Heart right ventricle (tissue), 16 donors: ENCODE measurements around the gene SFSWAP. TPM values are rescaled to one million over a fixed set of nuclear protein-coding genes. Genes with fewer than 3 reads are reported as not detected.
A peak's percentile ranks its signal among the peaks of the same experiment; 100 is the strongest.

Experiments
- ATAC-seq, 8 donors: fragments of 200-7000 bp; cut with Tn5 transposase; one replicate each; pipeline ENCODE4 v1.9.1; 2020; ENCODE audit warnings: mild to moderate bottlenecking in 8 of 8, moderate library complexity in 8 of 8, moderate number of reproducible peaks in 1 of 8
- DNase-seq, 2 donors: peaks; one replicate each; pipeline ENCODE4 v3.0.0-alpha.2; 2020
- H3K27ac ChIP-seq, 10 donors: fragments of 200-600 bp; sonication (generic) in 2 of 10; one replicate each; pipeline versions ENCODE4 v1.5.0 to v1.8.0; 2020 to 2022; ENCODE audit warnings: mild to moderate bottlenecking in 3 of 10
- H3K27me3 ChIP-seq, 7 donors: fragments of 200-600 bp; one replicate each; pipeline ENCODE4 v1.8.0; 2021 to 2022; ENCODE audit warnings: mild to moderate bottlenecking in 2 of 7
- H3K36me3 ChIP-seq, 9 donors: fragments of 200-600 bp; sonication (generic) in 1 of 9; one replicate each; pipeline versions ENCODE4 v1.5.0 to v1.8.0; 2020 to 2022; ENCODE audit warnings: mild to moderate bottlenecking in 2 of 9
- H3K4me1 ChIP-seq, 9 donors: fragments of 200-600 bp; sonication (generic) in 1 of 9; one replicate each; pipeline versions ENCODE4 v1.5.0 to v1.8.0; 2020 to 2022; ENCODE audit warnings: mild to moderate bottlenecking in 4 of 9
- H3K4me3 ChIP-seq, 10 donors: fragments of 200-600 bp; sonication (generic) in 2 of 10; one replicate each; pipeline versions ENCODE4 v1.5.0 to v1.8.0; 2020 to 2022; ENCODE audit warnings: mild to moderate bottlenecking in 7 of 10, moderate library complexity in 2 of 10
- H3K9me3 ChIP-seq, 11 donors: fragments of 200-600 bp in 10 of 11; sonication (generic) in 2 of 11; one replicate each; pipeline versions ENCODE4 v1.5.0 to v1.8.0; 2013 to 2022; ENCODE audit warnings: mild to moderate bottlenecking in 2 of 11, control low read depth in 1 of 11, moderate library complexity in 1 of 11
- CTCF ChIP-seq, 9 donors: fragments of 200-600 bp; sonication (generic) in 2 of 9; IDR thresholded peaks; one replicate each; pipeline versions ENCODE4 v1.5.0 to v1.8.0; 2021 to 2022; ENCODE audit warnings: antibody characterized with exemption in 9 of 9, mild to moderate bottlenecking in 5 of 9, moderate library complexity in 1 of 9
- WGBS, 2 donors: extraction: QIAGEN DNeasy Blood & Tissue Kit; methylation state at CpG; one replicate each; pipeline ENCODE4 v1.1.7; 2013; ENCODE audit warnings: inconsistent platforms in 1 of 2; 5-methylcytosine and 5-hydroxymethylcytosine counted together
- intact Hi-C, 10 donors: fragments of 100-400 bp; cut with DNase I; formaldehyde crosslinking; loops; one replicate each; pipeline versions ENCODE4 v1.11.1 to v1.14.2; 2022
- polyA plus RNA-seq, 2 donors: library from polyadenylated mRNA; stranded (reverse); fragments of 200-250 nt; gene quantifications; one replicate each; pipeline ENCODE4 v1.2.3, GENCODE V29; 2013
- total RNA-seq, 10 donors: library from RNA; stranded (reverse); fragmentation: NEBNext Ultra II Directional in 3 of 10; extraction: Animal tissue kit (Norgen Biotek cat#: 25700) in 3 of 10; gene quantifications; one replicate each; pipeline versions ENCODE4 v1.2.1 to v1.2.4, GENCODE V29; 2021 to 2023
- donor health status: Arrhythmogenic right ventricular cardiomyopathy.
- donor health status: ischemic (EF 13 %, LVEDD 7.1; RV severe dilation, severe dysfunction).
- donor health status: healthy with polysubstance abuse.
- donor health status: DM: no; HTN: yes; CAD: no.
- donor health status: DM: no; HTN: no; CAD: no.
- donor health status: ischemic (EF 25% LVEDD 6.9; RV normal size, moderate dysfunction).
- donor health status: ischemic (EF 25% LVEDD 5.7; RV mildly dilated, moderate dysfunction).
- donor health status: healthy.
- donor health status: DM: yes; HTN: yes; CAD: no.
- donor health status: Ischemic cardiomyopathy.
- donor health status: ischemic (EF 35%, LVEDD 5.7; RV mildly dilated, moderate dysfunction).
- donor health status: nonischemic (EF 11% LVEDD 7.7; RV severe dilation, severe dysfunction).
- donor health status: DM: yes; HTN: yes; CAD: no.
- donor health status: PGD.
- donor health status: ischemic (EF 29% LVEDD 5.4; RV normal size, mild dysfunction).
- donor health status: nonischemic (EF 23%, LVEDD 6.1; RV moderate dilation, normal function).

Gene SFSWAP
- total and polyA plus RNA-seq, 12 donors, result 14.5 to 34.1 (median 19.6) TPM

DNA sequence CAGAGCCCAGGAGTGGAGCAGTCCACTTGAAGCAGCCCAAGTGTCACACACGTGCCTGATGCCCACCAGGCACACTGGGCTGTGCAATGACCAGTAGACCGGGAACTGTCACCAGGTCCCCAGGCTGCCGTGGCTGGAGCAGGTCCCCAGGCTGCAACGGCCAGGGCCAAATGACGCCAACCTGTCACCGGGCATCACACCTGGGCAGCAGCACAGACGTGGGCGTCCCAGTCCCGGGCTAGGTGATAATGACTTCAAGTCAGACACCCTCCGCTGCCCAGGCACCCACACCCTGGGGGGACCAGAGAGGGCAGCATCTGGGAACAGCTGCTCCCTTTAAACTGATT, 86.7 kb downstream of the SFSWAP start:
- no peak overlapping the region for H3K4me3 ChIP-seq
- DNase-seq, result no peak
- H3K9me3 ChIP-seq, result no peaks in the 10 kb centered on the region
- no peaks in the 10 kb centered on the region for H3K27me3 ChIP-seq
- H3K36me3 ChIP-seq, result peaks cover 0 to 93% (median 39%) of the 10 kb centered on the region in 9 donors
- no peaks in the 10 kb centered on the region for H3K4me1 ChIP-seq
- ATAC-seq, result peak in 1 of 8 donors; percentile 15
- H3K27ac ChIP-seq, result no peak overlapping the region
- TF ChIP-seq CTCF (IDR thresholded peaks at IDR 0.05), result no peak
- 85 to 89% methylated on average over 10 of the region's 10 CpGs for WGBS, 2 donors
- intact Hi-C loops, result no loop called here

GRCh38 chr12:131799195-131799594, 88.3 kb downstream of the SFSWAP start:
- no peaks in the 10 kb centered on the region for H3K27me3 ChIP-seq
- no peak overlapping the region for H3K27ac ChIP-seq
- no peak for DNase-seq
- intact Hi-C loops, result no loop called here
- ATAC-seq, result no peak
- H3K4me3 ChIP-seq, result no peak overlapping the region
- 91 to 93% methylated on average over 21 of the region's 21 CpGs for WGBS, 2 donors
- no peaks in the 10 kb centered on the region for H3K9me3 ChIP-seq
- peaks cover 0 to 9% (median 0%) of the 10 kb centered on the region in 9 donors for H3K4me1 ChIP-seq
- no peak for TF ChIP-seq CTCF (IDR thresholded peaks at IDR 0.05)
- H3K36me3 ChIP-seq, result peaks cover 0 to 81% (median 39%) of the 10 kb centered on the region in 9 donors

GRCh38 chr12:131799828-131800593, 89.1 kb downstream of the SFSWAP start:
- H3K36me3 ChIP-seq, result peaks cover 0 to 73% (median 35%) of the 10 kb centered on the region in 9 donors
- no peaks in the 10 kb centered on the region for H3K27me3 ChIP-seq
- TF ChIP-seq CTCF (IDR thresholded peaks at IDR 0.05), result no peak
- intact Hi-C loops, result no loop called here
- peaks cover 0 to 12% (median 0%) of the 10 kb centered on the region in 9 donors for H3K4me1 ChIP-seq
- DNase-seq, result no peak
- no peaks in the 10 kb centered on the region for H3K9me3 ChIP-seq
- no peak overlapping the region for H3K27ac ChIP-seq
- H3K4me3 ChIP-seq, result no peak overlapping the region
- 86 to 91% methylated on average over 29 of the region's 29 CpGs for WGBS, 2 donors
- peak in 2 of 8 donors; percentile 11 to 29 for ATAC-seq

DNA sequence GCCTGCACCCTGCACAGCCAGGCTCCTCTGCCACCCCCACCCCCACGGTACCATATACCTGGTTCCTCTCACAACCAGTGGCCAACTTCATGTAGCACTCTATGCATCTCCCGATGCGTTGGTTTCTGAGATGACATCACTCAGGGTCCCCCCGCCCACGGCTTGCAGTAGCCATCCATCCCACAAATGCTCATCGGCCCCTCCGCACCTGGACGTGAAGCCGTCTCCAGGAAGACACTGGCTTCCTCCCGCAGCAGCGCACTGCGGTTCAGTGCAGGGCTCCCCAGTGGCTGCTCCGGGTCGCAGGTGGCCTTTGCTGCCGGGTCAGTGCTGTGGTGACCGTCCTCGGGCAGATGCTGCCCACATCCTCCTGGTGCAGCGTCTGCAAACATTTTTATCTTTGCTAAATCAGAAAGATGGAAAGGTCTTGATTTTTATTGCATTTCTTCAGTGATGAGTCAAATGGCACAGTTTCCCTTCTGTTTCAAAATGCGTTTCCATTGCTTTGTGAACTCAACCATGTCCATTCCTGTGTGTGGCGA, 89.8 kb downstream of the SFSWAP start:
- no peak for TF ChIP-seq CTCF (IDR thresholded peaks at IDR 0.05)
- Histone ChIP-seq H3K4me3 (no peak overlapping the region), H3K27ac (no peak overlapping the region), H3K9me3 (no peaks in the 10 kb centered on the region), H3K4me1 (peaks cover 0 to 12% (median 0%) of the 10 kb centered on the region in 9 donors), H3K36me3 (peaks cover 0 to 67% (median 33%) of the 10 kb centered on the region in 9 donors), H3K27me3 (no peaks in the 10 kb centered on the region)
- ATAC-seq (no peak), DNase-seq (no peak)
- intact Hi-C loops, result no loop called here
- WGBS, 2 donors, result 91 to 92% methylated on average over 20 of the region's 20 CpGs
